ENCODE results near the gene HOXB4. TPM values are rescaled to one million over a fixed set of nuclear protein-coding genes. Genes with fewer than 3 reads are reported as not detected.

The HOXB4 gene
- total and polyA plus RNA-seq, 9 donors = 0.13 to 3.4 (median 0.87) TPM

GRCh38 chr17:48566717-48567116 lies 11.4 kb downstream of the HOXB4 start:
- no peaks in the 10 kb centered on the region for H3K27me3 ChIP-seq
- intact Hi-C loops (cut with DNase I) = no loop called here
- H3K4me1 ChIP-seq (ENCODE audit: insufficient read depth) = no peaks in the 10 kb centered on the region
- H3K36me3 ChIP-seq = no peaks in the 10 kb centered on the region
- 46 to 60% (median 50%) methylated on average over 2 of the region's 2 CpGs for WGBS, 3 donors
- no peaks in the 10 kb centered on the region for H3K9me3 ChIP-seq
- no peak for DNase-seq
- H3K27ac ChIP-seq = no peak overlapping the region
- TF ChIP-seq POLR2A (IDR thresholded peaks at IDR 0.05) (no peak), EP300 (IDR thresholded peaks at IDR 0.05) (no peak), CTCF (IDR thresholded peaks at IDR 0.05) (no peak)
- no peak overlapping the region for H3K4me3 ChIP-seq

GRCh38 chr17:48565925-48566710 lies 12.0 kb downstream of the HOXB4 start:
- Histone ChIP-seq H3K27me3 (no peaks in the 10 kb centered on the region), H3K4me1 (ENCODE audit: insufficient read depth) (no peaks in the 10 kb centered on the region), H3K9me3 (no peaks in the 10 kb centered on the region), H3K36me3 (no peaks in the 10 kb centered on the region), H3K4me3 (no peak overlapping the region), H3K27ac (no peak overlapping the region)
- 47 to 79% (median 60%) methylated on average over 4 of the region's 4 CpGs for WGBS, 3 donors
- no peak for DNase-seq
- TF ChIP-seq POLR2A (IDR thresholded peaks at IDR 0.05) (no peak), EP300 (IDR thresholded peaks at IDR 0.05) (no peak), CTCF (IDR thresholded peaks at IDR 0.05) (no peak)
- intact Hi-C loops (cut with DNase I) = no loop called here

- no peak overlapping the region for H3K4me3 ChIP-seq
- H3K27me3 ChIP-seq = no peaks in the 10 kb centered on the region
- no peak for DNase-seq
- no peak overlapping the region for H3K27ac ChIP-seq
- no peaks in the 10 kb centered on the region for H3K9me3 ChIP-seq
- no peaks in the 10 kb centered on the region for H3K4me1 ChIP-seq (ENCODE audit: insufficient read depth)
- TF ChIP-seq CTCF (IDR thresholded peaks at IDR 0.05) = no peak
- no peak for TF ChIP-seq EP300 (IDR thresholded peaks at IDR 0.05)
- TF ChIP-seq POLR2A (IDR thresholded peaks at IDR 0.05) = no peak
- H3K36me3 ChIP-seq = no peaks in the 10 kb centered on the region
- 40 to 58% (median 57%) methylated on average over 2 of the region's 2 CpGs for WGBS, 3 donors
- intact Hi-C loops (cut with DNase I) = no loop called here
These were observed 13.1 kb downstream of the HOXB4 start for GRCh38 chr17:48565022-48565554.

- intact Hi-C loops (cut with DNase I) = no loop called here
- no peaks in the 10 kb centered on the region for H3K36me3 ChIP-seq
- DNase-seq = no peak
- 4 to 8% (median 5%) methylated on average over 23 to 73 of the region's 73 CpGs for WGBS, 3 donors
- H3K27me3 ChIP-seq = no peaks in the 10 kb centered on the region
- TF ChIP-seq EP300 (IDR thresholded peaks at IDR 0.05) = no peak
- TF ChIP-seq POLR2A (IDR thresholded peaks at IDR 0.05) = no peak
- TF ChIP-seq CTCF (IDR thresholded peaks at IDR 0.05) = no peak
- H3K4me1 ChIP-seq (ENCODE audit: insufficient read depth) = no peaks in the 10 kb centered on the region
- no peaks in the 10 kb centered on the region for H3K9me3 ChIP-seq
- peak overlapping the region; percentile 32 for H3K4me3 ChIP-seq
- no peak overlapping the region for H3K27ac ChIP-seq
These were observed 13.7 kb downstream of the HOXB4 start for GRCh38 chr17:48564188-48565021.
